Measurements from ENCODE around the gene ASTL. TPM values are rescaled to one million over a fixed set of nuclear protein-coding genes. Genes with fewer than 3 reads are reported as not detected.

Gene ASTL
- total and polyA plus RNA-seq, 9 of the 15 experiments (the other 6 are each of a cell fraction or from before 2014, with no cell fraction given), result not detected

DNA sequence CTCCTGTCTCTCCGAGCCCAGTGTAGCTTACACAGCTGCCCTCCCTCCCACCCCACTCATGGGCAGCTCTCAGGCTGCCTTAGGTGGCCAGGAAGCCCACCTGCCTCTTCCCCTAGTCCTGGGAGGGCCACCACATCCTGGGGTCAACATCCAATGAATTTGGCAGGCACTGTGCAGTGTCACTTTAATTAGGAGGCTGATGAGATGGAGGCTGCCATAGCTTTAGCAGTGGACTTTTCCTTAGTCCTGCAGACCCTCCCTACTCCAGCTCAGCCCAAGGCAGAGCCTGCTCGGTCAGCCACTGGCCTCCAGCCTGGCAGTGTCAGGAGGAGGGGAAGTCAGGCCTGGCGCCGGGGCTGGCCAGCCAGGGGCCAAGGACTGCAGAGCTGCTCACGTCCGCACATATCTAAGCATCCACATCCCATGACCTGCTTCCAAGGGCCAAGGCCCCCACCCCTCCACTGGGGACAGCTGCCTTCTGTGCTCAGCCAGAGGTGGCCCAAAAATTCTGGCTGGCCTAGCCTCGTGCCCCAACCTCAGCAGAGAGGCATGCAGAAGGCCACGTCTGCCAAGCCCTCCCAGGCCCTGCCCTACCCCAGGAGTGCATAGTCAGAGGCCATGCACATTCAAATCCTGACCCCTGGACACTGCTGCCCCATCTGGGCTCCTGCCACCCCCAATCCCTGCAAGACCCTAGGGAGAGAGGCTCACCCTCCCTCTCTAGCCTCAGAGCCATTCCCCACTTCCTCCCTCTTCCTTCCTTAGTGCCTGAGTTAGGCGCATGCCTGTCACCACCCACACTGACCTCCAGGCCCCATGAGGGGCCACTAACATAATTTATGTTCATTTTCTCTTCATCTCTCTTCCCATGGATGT is 55.0 kb downstream of the ASTL start:
- WGBS (ENCODE audit: insufficient coverage, low coverage, missing lambda C conversion rate), result 4% methylated on average over 9 of the region's 9 CpGs
- Histone ChIP-seq H2AFZ (ENCODE audit: low read depth, low read length) (no peak overlapping the region), H3K9ac (ENCODE audit: insufficient read depth in 1 of 2, low read depth in 2 of 2, low read length in 2 of 2) (no peak overlapping the region; a peak in 1 of 4 replicates), H3K27me3 (ENCODE audit: control insufficient read depth in 2 of 2, insufficient read depth in 2 of 2, low read length in 2 of 2) (peaks cover 5 to 37% of the 10 kb centered on the region in 2 experiments; a peak in 4 of 5 replicates), H3K27ac (ENCODE audit: extremely low read depth, low read depth, low read length) (no peak overlapping the region), H3K4me1 (replicated peaks in 1 of 2; ENCODE audit: control insufficient read depth in 2 of 2, insufficient read depth in 2 of 2, low read length in 2 of 2) (no peaks in the 10 kb centered on the region; a peak in 1 of 5 replicates), H3K79me2 (ENCODE audit: control insufficient read depth, insufficient read depth, low read length) (no peaks in the 10 kb centered on the region), H3K36me3 (ENCODE audit: control insufficient read depth, insufficient read depth, low read length) (no peaks in the 10 kb centered on the region), H3K9me1 (ENCODE audit: control insufficient read depth, insufficient read depth, low read length) (no peaks in the 10 kb centered on the region), H3K9me3 (replicated peaks; ENCODE audit: control insufficient read depth, insufficient read depth, low read depth, low read length) (no peaks in the 10 kb centered on the region), H3K4me3 (no peak overlapping the region), H3K4me2 (ENCODE audit: insufficient read depth, low read length) (no peak overlapping the region), H4K20me1 (replicated peaks; ENCODE audit: control insufficient read depth, insufficient read depth, low read length) (no peaks in the 10 kb centered on the region)
- CTCF ChIA-PET (ENCODE audit: low intra/inter-chr PET ratio), result no interaction called here
- intact Hi-C loops (cut with micrococcal nuclease), result no loop called here
- ATAC-seq, result no peak; the same call in 2 of the 3 replicates
- in situ Hi-C loops (cut with MboI), result loop anchor here (25.0 kb wide), 1 partner anchor 296 kb away; no protein-coding TSS in a partner anchor
- POLR2A ChIA-PET, result interaction anchor here (0.7 kb wide), 1 partner anchor 11 kb away, joined by 3 read pairs; no protein-coding TSS in a partner anchor
- DNase-seq (ENCODE audit: extremely low read depth in 1 of 4, low spot score in 3 of 4), result no peak
- BruUV-seq (replicated peaks), result no TSS peak
- TF ChIP-seq ATF6 (CRISPR knock-in tag; IDR thresholded peaks at IDR 0.05) (no peak), BCL6 (CRISPR knock-in tag; IDR thresholded peaks at IDR 0.05) (no peak), CREB5 (CRISPR knock-in tag; IDR thresholded peaks at IDR 0.05) (no peak), MLLT1 (IDR thresholded peaks at IDR 0.05) (no peak), NCOR1 (IDR thresholded peaks at IDR 0.05) (no peak), MECOM (CRISPR knock-in tag; IDR thresholded peaks at IDR 0.05) (no peak), FOXK2 (conservative IDR thresholded peaks at IDR 0.05 in 1 of 2, IDR thresholded peaks at IDR 0.05 in 1 of 2; ENCODE audit: low read depth in 2 of 2) (no peak)
- no peak for FAIRE-seq
